A549 (cell line): ENCODE measurements around the gene IFT88. TPM values are rescaled to one million over a fixed set of nuclear protein-coding genes. Genes with fewer than 3 reads are reported as not detected.

Source experiments
- ATAC-seq, 2 experiments: fragments of 200-7000 bp in 1 of 2; fragments of >200 bp in 1 of 2; cut with Nextera tagmentation in 1 of 2; cut with Tn5 transposase in 1 of 2; 3 replicates each; pipeline versions ENCODE4 v1.8.0 to v1.9.1; 2018 to 2020; ENCODE audit warnings: mild to moderate bottlenecking in 1 of 2, moderate library complexity in 1 of 2
- CTCF ChIA-PET: fragments of 300-600 bp; sonication (Branson Sonifier 250); formaldehyde crosslinking; extraction: SDS; loops from one replicate; lab custom pipeline; 2021; ENCODE audit warnings: antibody characterized with exemption, inconsistent platforms; lab: Yijun Ruan, JAX
- POLR2A ChIA-PET: fragments of 350-600 bp; formaldehyde crosslinking; extraction: SDS; loops from one replicate; lab custom pipeline; 2021; ENCODE audit warnings: antibody characterized with exemption, inconsistent platforms; lab: Yijun Ruan, JAX
- DNase-seq, 2 experiments: peaks; one replicate each; pipeline versions ENCODE4 v3.0.0 to v3.0.0-alpha.2; 2011 to 2016; ENCODE audit warnings: low read depth in 1 of 2, low spot score in 1 of 2
- FAIRE-seq: peaks from 2 replicates; lab custom pipeline; 2011; peaks lifted over from hg19 to GRCh38; lab: Jason Lieb, UNC
- H3K27ac ChIP-seq, 2 experiments: fragments of >200 bp; sonication (Bioruptor Twin); formaldehyde crosslinking; 3 replicates each; pipeline ENCODE4 v1.5.1; 2016 to 2017
- H3K4me1 ChIP-seq: fragments of >200 bp; sonication (Bioruptor Twin); formaldehyde crosslinking; 3 replicates; pipeline ENCODE4 v1.6.1; 2016
- H3K4me2 ChIP-seq: fragments of >200 bp; sonication (Bioruptor Twin); formaldehyde crosslinking; 3 replicates; pipeline ENCODE4 v1.6.1; 2016
- H3K4me3 ChIP-seq: fragments of >200 bp; sonication (Bioruptor Twin); formaldehyde crosslinking; 3 replicates; pipeline ENCODE4 v1.5.1; 2016
- H3K9me3 ChIP-seq: fragments of >200 bp; sonication (Bioruptor Twin); formaldehyde crosslinking; 3 replicates; pipeline ENCODE4 v1.6.1; 2016
- CHD2 ChIP-seq: fragments of 150-350 bp; IDR thresholded peaks from 2 replicates; pipeline ENCODE4 v1.6.1; 2014; ENCODE audit warnings: low read length; ENCODE audit not compliant: partially characterized antibody
- CHD4 ChIP-seq: fragments of 200-600 bp; sonication (generic); IDR thresholded peaks from 2 replicates; pipeline ENCODE4 v1.6.1; 2016; ENCODE audit warnings: antibody characterized with exemption, mild to moderate bottlenecking, borderline replicate concordance
- CTCF ChIP-seq: fragments of >200 bp; sonication (Bioruptor Twin); formaldehyde crosslinking; IDR thresholded peaks from 3 replicates; pipeline ENCODE4 v1.5.1; 2016
- EP300 ChIP-seq, 2 experiments: fragments of >200 bp; sonication (Bioruptor Twin); formaldehyde crosslinking; IDR thresholded peaks; 2 replicates in 1 of 2; 3 replicates in 1 of 2; pipeline ENCODE4 v1.6.1; 2016 to 2017
- ESRRA ChIP-seq: fragments of 150-350 bp; IDR thresholded peaks from 2 replicates; pipeline ENCODE4 v1.6.1; 2014; ENCODE audit warnings: mild to moderate bottlenecking, low read length, borderline replicate concordance
- FOSL2 ChIP-seq, 2 experiments: fragments of 450-650 bp in 1 of 2; fragments of >200 bp in 1 of 2; sonication (Bioruptor Twin) in 1 of 2; formaldehyde crosslinking; IDR thresholded peaks; 2 replicates each; pipeline versions ENCODE4 v1.5.0 to v1.6.1; 2016 to 2020; ENCODE audit warnings: mild to moderate bottlenecking in 1 of 2, moderate library complexity in 1 of 2
- FOXS1 ChIP-seq: fragments of 250-450 bp; sonication (Bioruptor Pico); IDR thresholded peaks from 2 replicates; pipeline ENCODE4 v1.5.0; 2020; ENCODE audit warnings: mild to moderate bottlenecking, moderate library complexity
- HDAC2 ChIP-seq: fragments of 200-600 bp; sonication (generic); IDR thresholded peaks from 2 replicates; pipeline ENCODE4 v1.6.1; 2016
- KDM5A ChIP-seq: fragments of 200-600 bp; sonication (generic); IDR thresholded peaks from 2 replicates; pipeline ENCODE4 v1.6.1; 2016; ENCODE audit warnings: antibody characterized with exemption, mild to moderate bottlenecking
- MAFK ChIP-seq: fragments of 450-650 bp; IDR thresholded peaks from 2 replicates; pipeline ENCODE4 v1.6.1; 2014; ENCODE audit not compliant: partially characterized antibody
- NFE2L2 ChIP-seq: fragments of 150-350 bp; conservative IDR thresholded peaks from 2 replicates; pipeline ENCODE4 v1.6.1; 2014; ENCODE audit warnings: low read length
- NPAS2 ChIP-seq: fragments of 250-450 bp; sonication (Bioruptor Pico); IDR thresholded peaks from 2 replicates; pipeline ENCODE4 v1.8.0; 2022; ENCODE audit warnings: mild to moderate bottlenecking, moderate library complexity, borderline replicate concordance
- POLR2AphosphoS2 ChIP-seq: conservative IDR thresholded peaks from 2 replicates; pipeline ENCODE4 v1.6.1; 2012; ENCODE audit warnings: low read length, improper control_type of control experiment, inconsistent platforms
- SMC3 ChIP-seq: fragments of >200 bp; sonication (Bioruptor Twin); formaldehyde crosslinking; IDR thresholded peaks from 3 replicates; pipeline ENCODE4 v1.6.1; 2018; ENCODE audit warnings: inconsistent platforms
- USF2 ChIP-seq: fragments of 450-650 bp; IDR thresholded peaks from 2 replicates; pipeline ENCODE4 v1.6.1; 2014; ENCODE audit warnings: antibody characterized with exemption
- ZC3H11A ChIP-seq: fragments of 450-650 bp; IDR thresholded peaks from 2 replicates; pipeline ENCODE4 v1.6.1; 2014; ENCODE audit warnings: antibody characterized with exemption, mild to moderate bottlenecking
- ZFP36 ChIP-seq: fragments of 450-650 bp; IDR thresholded peaks from 2 replicates; pipeline ENCODE4 v1.6.1; 2014; ENCODE audit warnings: borderline replicate concordance; ENCODE audit not compliant: partially characterized antibody
- ZNF302 ChIP-seq: fragments of 250-450 bp; sonication (Bioruptor Pico); IDR thresholded peaks from 2 replicates; pipeline ENCODE4 v1.9.0; 2021; ENCODE audit warnings: inconsistent platforms, mild to moderate bottlenecking, moderate library complexity
- WGBS: methylation state at CpG from one replicate; pipeline ENCODE4 v1.1.6; 2017; ENCODE audit errors: missing lambda C conversion rate; 5-methylcytosine and 5-hydroxymethylcytosine counted together
- polyA plus RNA-seq, 4 experiments: library from polyadenylated mRNA; depleted of rRNA in 3 of 4; stranded (reverse); fragments of >200 nt; fragmentation: RNase III in 1 of 4; extraction: RNeasy Plus Mini Kit Qiagen cat#74134 plus additional on column Dnase treatment in 1 of 4; gene quantifications; 2 replicates in 3 of 4; 3 replicates in 1 of 4; pipeline ENCODE4 v1.2.3, GENCODE V29; 2011 to 2017
- TF ChIP-seq, protein P1 (sequence below): IDR thresholded peaks from 2 replicates; pipeline ENCODE4 v1.6.1; 2012
- TF ChIP-seq, protein P2 (sequence below): fragments of >200 bp; sonication (Bioruptor Twin); formaldehyde crosslinking; IDR thresholded peaks from 3 replicates; pipeline ENCODE4 v1.6.1; 2016

Gene IFT88
- polyA plus RNA-seq, 2 of the 4 experiments (the other 2 are of a cell fraction): 13.2 to 19.1 TPM

DNA sequence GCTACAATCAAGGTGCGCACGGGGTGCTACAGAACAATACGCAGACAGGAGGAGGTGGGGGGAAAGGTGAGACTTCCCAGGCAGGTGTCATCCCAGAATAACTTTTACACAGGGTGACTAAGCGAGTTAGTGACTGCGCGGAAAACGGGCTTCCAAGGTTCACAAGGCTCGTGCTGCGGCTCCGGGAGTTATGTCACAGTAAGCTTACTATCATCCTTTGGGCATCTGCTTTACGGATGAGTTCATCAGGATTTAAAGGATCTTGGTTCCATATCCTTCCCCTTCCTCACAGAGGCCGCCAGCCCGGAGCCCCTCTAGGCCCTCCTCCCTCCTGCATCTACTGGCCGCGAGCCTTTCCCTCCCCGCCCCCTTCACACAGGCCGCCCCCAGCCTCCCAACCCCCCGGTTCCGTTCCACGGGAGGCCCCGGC lies 474 bp upstream of the IFT88 start:
- ChIA-PET POLR2A (no interaction called here), CTCF (interaction anchor here (1.5 kb wide), 1 partner anchor 38 kb away, joined by 3 read pairs; no protein-coding TSS in a partner anchor)
- peaks cover 11% of the 10 kb centered on the region for H3K9me3 ChIP-seq
- no peak for TF ChIP-seq FOXS1 (CRISPR knock-in tag)
- no peak for TF ChIP-seq EP300 (IDR thresholded peaks at IDR 0.05)
- TF ChIP-seq SMC3: no peak
- no peak for TF ChIP-seq POLR2AphosphoS2
- peak; percentile 49 for TF ChIP-seq MAFK
- TF ChIP-seq NFE2L2: peak; percentile 15; the same call in 1 of the 2 replicates
- no peak for TF ChIP-seq ZNF302 (CRISPR knock-in tag)
- no peak for TF ChIP-seq ZFP36
- no peak for TF ChIP-seq ZC3H11A
- TF ChIP-seq, protein P1, sequence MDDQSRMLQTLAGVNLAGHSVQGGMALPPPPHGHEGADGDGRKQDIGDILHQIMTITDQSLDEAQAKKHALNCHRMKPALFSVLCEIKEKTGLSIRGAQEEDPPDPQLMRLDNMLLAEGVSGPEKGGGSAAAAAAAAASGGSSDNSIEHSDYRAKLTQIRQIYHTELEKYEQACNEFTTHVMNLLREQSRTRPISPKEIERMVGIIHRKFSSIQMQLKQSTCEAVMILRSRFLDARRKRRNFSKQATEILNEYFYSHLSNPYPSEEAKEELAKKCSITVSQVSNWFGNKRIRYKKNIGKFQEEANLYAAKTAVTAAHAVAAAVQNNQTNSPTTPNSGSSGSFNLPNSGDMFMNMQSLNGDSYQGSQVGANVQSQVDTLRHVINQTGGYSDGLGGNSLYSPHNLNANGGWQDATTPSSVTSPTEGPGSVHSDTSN: 0 out of 2 replicates have a peak, but pooled peaks have one; percentile 15
- TF ChIP-seq, protein P2, sequence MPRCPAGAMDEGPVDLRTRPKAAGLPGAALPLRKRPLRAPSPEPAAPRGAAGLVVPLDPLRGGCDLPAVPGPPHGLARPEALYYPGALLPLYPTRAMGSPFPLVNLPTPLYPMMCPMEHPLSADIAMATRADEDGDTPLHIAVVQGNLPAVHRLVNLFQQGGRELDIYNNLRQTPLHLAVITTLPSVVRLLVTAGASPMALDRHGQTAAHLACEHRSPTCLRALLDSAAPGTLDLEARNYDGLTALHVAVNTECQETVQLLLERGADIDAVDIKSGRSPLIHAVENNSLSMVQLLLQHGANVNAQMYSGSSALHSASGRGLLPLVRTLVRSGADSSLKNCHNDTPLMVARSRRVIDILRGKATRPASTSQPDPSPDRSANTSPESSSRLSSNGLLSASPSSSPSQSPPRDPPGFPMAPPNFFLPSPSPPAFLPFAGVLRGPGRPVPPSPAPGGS: no peak
- no peaks in the 10 kb centered on the region for H3K4me1 ChIP-seq
- no peak for FAIRE-seq
- 5% methylated on average over 15 of the region's 21 CpGs for WGBS
- peak; percentile 40 to 76 for DNase-seq
- H3K27ac ChIP-seq: peak overlapping the region; percentile 85 to 99
- ATAC-seq: peak; percentile 86 to 87
- peak overlapping the region; percentile 80 for H3K4me3 ChIP-seq
- peak overlapping the region; percentile 87 for H3K4me2 ChIP-seq

DNA sequence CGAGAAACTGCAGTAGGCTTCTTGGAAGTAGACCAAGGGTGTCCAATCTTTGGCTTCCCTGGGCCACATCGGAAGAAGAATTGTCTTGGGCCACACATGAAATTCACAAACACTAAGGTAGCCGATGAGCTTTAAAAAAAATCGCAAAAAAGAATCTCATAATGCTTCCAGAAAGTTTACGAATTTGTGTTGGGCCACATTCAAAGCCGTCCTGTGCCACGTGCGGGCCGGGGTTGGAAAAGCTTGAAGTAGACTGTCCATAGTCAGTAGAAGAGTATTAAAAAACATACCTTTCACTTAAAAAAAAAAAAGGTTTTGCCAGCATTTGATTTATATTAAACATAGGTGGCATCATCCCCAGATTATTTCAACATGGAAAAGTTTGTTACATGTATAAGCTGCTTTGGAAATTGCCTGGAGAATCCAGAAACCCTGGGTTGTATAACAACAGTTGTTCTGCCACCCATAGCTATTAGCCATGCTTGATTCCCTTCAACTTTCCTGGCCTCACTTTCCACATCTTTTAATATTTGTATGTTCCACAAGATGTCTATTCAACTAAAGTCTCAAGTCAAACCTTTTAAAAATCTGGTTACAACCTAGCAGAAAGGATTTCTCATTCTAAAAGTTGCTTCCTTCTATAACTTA lies 1.0 kb downstream of the IFT88 start:
- TF ChIP-seq ESRRA: no peak
- no peak for TF ChIP-seq NPAS2
- no peak for TF ChIP-seq FOSL2 (IDR thresholded peaks at IDR 0.05)
- no peak for TF ChIP-seq FOSL2 (CRISPR knock-in tag; IDR thresholded peaks at IDR 0.05)
- TF ChIP-seq HDAC2: no peak
- no peak for TF ChIP-seq CHD2
- TF ChIP-seq CHD4: no peak
- TF ChIP-seq USF2: no peak
- TF ChIP-seq ZC3H11A: no peak
- no peak for ATAC-seq
- H3K4me1 ChIP-seq: no peaks in the 10 kb centered on the region
- H3K27ac ChIP-seq: peak overlapping the region; percentile 85 to 99
- no peak for FAIRE-seq
- H3K4me2 ChIP-seq: peak overlapping the region; percentile 95
- whole genome bisulfite sequencing: 28% methylated on average over 9 of the region's 9 CpGs
- no peak for DNase-seq
- H3K4me3 ChIP-seq: peak overlapping the region; percentile 80
- ChIA-PET CTCF (interaction anchor here (1.5 kb wide), 1 partner anchor 40 kb away, joined by 3 read pairs; no protein-coding TSS in a partner anchor), POLR2A (no interaction called here)
- peaks cover 11% of the 10 kb centered on the region for H3K9me3 ChIP-seq

DNA sequence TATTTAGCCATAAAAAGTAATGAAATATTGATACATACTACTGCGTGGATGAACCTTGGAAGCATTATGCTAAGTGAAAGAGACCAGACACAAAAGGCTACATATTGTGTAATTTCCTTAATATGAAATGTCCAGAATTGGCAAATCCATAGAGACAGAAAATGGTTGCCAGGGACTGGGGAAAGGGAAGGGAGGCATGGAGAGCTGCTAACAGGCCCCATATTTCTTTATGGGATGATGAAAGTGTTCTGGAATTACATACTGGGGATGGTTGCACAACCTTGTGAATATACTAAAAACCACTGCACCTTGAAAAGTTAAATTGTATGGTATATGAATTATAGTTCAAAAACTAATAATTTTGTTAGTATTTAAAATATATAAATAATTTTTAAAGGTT lies 3.6 kb downstream of the IFT88 start:
- ATAC-seq (no peak), FAIRE-seq (no peak), DNase-seq (no peak)
- WGBS: 100% methylated on average over 1 of the region's 1 CpG
- Histone ChIP-seq H3K4me1 (no peaks in the 10 kb centered on the region), H3K4me2 (no peak overlapping the region), H3K4me3 (no peak overlapping the region), H3K27ac (no peak overlapping the region), H3K9me3 (peaks cover under 1% of the 10 kb centered on the region; the same call in 2 of the 3 replicates)
- ChIA-PET CTCF (no interaction called here), POLR2A (no interaction called here)
- TF ChIP-seq POLR2AphosphoS2: no peak
- TF ChIP-seq KDM5A: no peak
- no peak for TF ChIP-seq CTCF
